GM18867 (cell line): Measurements from ENCODE around the gene CLDN10.

Experiments used
- ATAC-seq: cut with Tn5 transposase; IDR thresholded peaks from one replicate; pipeline ENCODE4 v1.9.1; 2021; ENCODE audit warnings: mild to moderate bottlenecking, moderate library complexity; ENCODE audit not compliant: unreplicated experiment

CLDN10 gene

GRCh38 chr13:95593462-95593861 is 40.9 kb downstream of the CLDN10 start:
- ATAC-seq, result no peak

GRCh38 chr13:95596701-95597100 is 44.2 kb downstream of the CLDN10 start:
- no peak for ATAC-seq

GRCh38 chr13:95601216-95601615 is 48.7 kb downstream of the CLDN10 start:
- no peak for ATAC-seq

- no peak for ATAC-seq
Measured at GRCh38 chr13:95601906-95602305, 49.4 kb downstream of the CLDN10 start.

GRCh38 chr13:95603887-95604555 is 51.5 kb downstream of the CLDN10 start:
- ATAC-seq, result no peak

- no peak for ATAC-seq
Measured at GRCh38 chr13:95604556-95604915, 52.0 kb downstream of the CLDN10 start.

- ATAC-seq, result no peak
Measured at GRCh38 chr13:95605448-95606125, 53.1 kb downstream of the CLDN10 start.

- ATAC-seq, result no peak
Measured at GRCh38 chr13:95607366-95607765, 54.8 kb downstream of the CLDN10 start.

- ATAC-seq, result peak; percentile 80
Measured at GRCh38 chr13:95608640-95609323, 56.3 kb downstream of the CLDN10 start.

- ATAC-seq, result no peak
Measured at GRCh38 chr13:95614641-95615245, 62.2 kb downstream of the CLDN10 start.

GRCh38 chr13:95615539-95615938 is 63.0 kb downstream of the CLDN10 start:
- no peak for ATAC-seq

GRCh38 chr13:95620030-95620824 is 67.7 kb downstream of the CLDN10 start:
- no peak for ATAC-seq

- no peak for ATAC-seq
Measured at GRCh38 chr13:95620825-95621498, 68.4 kb downstream of the CLDN10 start.

- no peak for ATAC-seq
Measured at GRCh38 chr13:95623141-95623540, 70.6 kb downstream of the CLDN10 start.

GRCh38 chr13:95624020-95624419 is 71.5 kb downstream of the CLDN10 start:
- ATAC-seq, result peak; percentile 72

- ATAC-seq, result no peak
Measured at GRCh38 chr13:95626768-95627167, 74.2 kb downstream of the CLDN10 start.

- ATAC-seq, result no peak
Measured at GRCh38 chr13:95627590-95627989, 75.1 kb downstream of the CLDN10 start.

- no peak for ATAC-seq
Measured at GRCh38 chr13:95628488-95628887, 76.0 kb downstream of the CLDN10 start.

GRCh38 chr13:95629071-95629470 is 76.6 kb downstream of the CLDN10 start:
- no peak for ATAC-seq
